ENCODE measurements around the gene SLC38A11. TPM values are rescaled to one million over a fixed set of nuclear protein-coding genes. Genes with fewer than 3 reads are reported as not detected.

Gene SLC38A11
- total RNA-seq, 1 experiment from 2014 or later, result not detected

DNA sequence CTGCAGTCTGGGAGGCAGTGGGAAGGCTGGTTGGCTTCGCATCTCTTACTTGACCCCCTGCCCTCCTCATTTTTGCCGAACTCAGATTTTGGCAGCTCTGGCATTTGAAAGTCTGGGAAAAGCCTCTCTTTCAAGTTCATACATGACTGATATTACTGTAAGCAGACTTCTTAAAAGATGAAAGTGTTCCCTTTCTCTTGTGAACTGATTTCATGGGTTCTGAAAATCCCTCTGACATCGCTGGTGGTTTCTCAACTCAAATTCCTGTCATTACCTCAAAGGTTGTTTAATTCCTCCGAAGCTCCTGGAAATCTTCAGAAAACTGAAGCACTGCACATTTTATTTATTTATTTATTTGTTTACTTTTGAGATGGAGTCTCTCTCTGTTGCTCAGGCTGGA, 16.9 kb upstream of the SLC38A11 start:
- no peak for DNase-seq (ENCODE audit: low read depth)

DNA sequence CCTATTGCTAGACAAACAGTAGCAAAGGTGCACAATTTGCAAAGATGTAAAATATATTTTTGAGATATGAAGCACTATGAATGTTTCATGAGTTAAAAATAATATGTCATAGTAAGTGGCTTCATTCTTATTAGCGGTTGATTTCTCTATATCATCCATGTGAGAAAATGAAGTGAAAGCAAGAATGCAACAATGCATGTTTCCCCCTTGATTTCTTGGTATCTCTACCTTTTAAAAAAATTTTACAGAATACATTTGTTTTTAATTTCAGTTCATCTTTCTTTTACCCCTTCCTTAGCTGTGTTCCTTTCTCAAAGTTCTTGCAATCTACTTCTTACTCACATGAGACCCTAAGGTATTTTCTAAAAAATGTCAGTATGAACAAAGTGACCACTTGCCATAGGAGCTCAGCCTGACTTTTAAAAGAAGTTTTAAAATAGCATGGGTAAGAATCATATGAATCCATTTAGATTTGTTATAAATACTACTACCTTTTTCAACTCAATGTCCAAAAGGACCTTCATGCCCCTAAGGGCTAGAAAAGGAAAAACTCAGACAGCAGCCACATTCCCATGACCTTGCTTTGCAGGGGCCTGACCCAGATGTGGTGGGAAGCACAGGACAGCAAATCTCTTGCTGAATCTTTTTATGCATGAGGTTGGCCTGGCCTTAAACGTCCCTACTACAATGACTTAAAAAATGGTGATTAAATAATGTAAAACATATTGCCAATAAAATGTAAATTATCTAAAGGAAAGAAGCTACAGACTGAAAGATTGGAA, 14.8 kb upstream of the SLC38A11 start:
- DNase-seq (ENCODE audit: low read depth), result no peak

DNA sequence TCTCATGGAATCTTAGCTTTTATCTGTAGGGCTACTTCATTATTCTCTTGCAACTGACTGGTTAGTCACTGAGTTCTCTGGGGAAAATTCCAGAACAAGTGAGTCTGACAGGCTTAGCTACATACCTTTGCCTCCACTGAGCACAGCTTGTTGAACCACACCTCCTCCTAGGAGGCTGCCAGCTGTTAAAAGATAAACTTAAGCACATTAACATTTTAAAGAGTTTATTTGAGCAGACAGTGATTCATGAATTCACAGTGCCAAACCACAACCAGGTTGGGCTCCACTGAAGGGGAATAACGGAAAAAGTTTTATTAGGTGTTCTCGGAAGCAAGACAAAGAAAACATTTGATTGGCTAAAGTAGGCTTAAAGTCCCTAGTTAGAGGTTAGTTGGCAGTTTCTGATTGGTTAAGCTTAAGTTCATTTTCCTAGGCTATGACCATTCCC, 12.5 kb upstream of the SLC38A11 start:
- DNase-seq (ENCODE audit: low read depth), result peak; percentile 76

DNA sequence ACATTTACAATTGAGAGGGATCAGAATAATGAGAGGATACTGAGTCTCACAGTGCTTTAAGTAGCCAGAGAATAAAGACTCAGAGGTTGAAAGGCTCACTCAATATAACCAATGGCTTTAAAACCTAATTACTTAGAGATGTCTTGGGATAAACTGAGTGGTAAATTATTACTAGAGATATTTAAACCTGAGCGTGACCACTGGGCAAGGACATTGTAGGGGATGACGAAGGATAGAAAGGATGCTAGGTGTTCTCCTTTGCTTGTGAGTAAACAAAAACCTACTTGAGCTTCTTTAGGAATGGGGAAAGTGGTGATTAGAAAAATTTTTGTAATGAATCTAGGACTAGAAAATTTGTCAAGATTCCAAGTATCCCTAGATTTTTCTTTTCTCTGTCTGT, 12.0 kb upstream of the SLC38A11 start:
- no peak for DNase-seq (ENCODE audit: low read depth)

DNA sequence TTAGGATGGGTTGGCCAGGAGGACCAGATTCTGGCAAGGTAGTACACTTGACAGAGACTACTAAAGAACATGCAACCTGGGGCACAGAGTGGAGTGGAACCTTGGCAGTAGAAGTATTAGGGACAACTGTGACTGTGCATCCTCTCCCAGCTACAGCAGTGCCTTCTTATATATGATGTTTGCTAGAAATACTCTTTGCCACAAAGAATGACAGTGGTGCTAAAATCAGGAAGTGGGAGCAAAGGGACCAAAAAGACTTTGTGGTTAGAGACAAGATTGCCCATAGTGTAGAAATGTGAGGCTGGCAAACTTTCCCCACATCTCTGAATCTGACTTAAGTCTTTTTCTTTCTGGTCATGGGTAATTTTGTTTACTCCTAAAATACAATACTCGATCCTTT, 9.4 kb upstream of the SLC38A11 start:
- no peak for DNase-seq (ENCODE audit: low read depth)

DNA sequence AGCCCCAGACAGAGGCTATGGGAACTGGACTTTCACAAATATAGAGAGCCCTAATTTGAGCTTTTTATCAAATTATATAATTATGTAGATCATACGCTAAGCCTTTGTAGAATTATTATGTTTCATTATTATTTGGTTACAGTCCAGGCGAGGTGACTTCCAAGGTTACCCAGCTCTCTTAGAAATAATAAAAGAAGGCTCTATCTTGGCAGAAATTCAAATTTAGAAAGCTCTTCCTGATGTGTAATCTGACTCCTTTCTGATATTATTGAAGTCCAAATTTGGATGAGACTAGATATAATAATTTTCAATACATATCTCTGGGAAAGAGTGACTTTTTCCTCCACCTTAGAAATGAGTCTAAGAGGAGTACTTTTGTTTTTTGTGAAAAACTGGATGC, 4.8 kb upstream of the SLC38A11 start:
- DNase-seq (ENCODE audit: low read depth), result no peak

DNA sequence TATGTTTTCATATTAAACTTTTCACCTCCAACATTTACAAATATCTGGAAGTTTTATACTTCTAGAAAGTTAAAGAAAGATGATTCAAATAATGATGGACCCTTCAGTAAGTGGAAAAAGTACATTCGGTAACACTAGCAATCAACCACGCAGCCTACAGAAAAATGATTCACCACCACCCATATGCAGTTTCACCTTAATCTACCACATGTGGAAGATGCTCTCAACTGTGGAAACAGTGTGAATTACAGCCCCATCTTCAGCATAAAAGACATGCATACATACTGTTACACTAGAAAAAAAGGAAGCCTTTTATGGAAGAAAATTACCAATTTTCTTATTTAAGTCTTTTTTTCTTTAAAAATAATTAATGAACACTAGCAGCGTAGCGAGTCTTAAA, 1.1 kb downstream of the SLC38A11 start:
- no peak for DNase-seq (ENCODE audit: low read depth)

DNA sequence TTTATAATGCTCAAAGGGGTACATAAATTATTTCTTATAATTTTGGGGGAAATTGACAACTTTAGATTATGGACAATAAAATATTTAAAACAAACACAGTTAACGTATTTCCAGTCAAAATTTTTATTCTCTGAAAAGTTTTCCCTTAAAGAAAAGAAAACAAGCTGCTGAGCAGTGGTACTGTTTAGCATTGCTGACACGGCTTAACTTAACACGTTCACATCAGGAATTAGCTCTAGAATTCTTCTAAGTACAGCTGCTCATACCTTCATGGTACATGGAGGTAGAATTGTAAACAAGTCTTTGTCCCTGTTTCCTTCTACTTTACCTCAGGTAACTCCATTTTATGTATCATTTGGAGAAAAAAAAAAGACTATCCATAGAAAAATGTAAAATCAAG, 2.0 kb downstream of the SLC38A11 start:
- no peak for DNase-seq (ENCODE audit: low read depth)

DNA sequence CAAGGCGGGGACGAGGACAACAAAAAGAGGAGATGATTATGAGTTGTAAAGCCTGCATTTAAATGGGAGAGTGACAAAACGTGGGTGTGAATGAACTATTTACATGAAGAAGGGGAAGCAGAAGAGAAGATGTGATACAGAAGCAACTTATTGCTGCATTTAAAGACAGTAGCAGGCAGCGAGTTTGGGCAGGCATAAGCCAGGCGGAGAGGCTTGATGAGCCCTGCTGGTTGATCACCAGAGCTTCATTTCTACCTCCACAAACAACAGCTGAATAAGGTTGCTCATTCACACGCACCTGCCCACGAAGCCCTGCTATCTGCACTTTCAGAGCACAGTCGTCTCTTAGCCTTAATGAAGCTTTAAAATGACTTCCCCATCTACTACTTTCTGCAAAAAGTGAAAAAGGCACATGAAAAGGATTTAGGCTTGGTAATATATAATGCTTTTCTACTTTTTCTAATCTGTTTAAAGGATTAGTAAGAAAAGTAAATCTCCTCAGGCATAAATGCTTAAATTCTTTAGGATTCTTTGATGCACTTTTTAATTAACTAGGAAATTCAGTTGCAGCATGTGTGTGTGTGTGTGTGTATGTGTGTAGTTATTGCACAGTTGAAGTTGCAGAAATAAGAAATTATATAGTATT, 3.1 kb downstream of the SLC38A11 start:
- no peak for DNase-seq (ENCODE audit: low read depth)

DNA sequence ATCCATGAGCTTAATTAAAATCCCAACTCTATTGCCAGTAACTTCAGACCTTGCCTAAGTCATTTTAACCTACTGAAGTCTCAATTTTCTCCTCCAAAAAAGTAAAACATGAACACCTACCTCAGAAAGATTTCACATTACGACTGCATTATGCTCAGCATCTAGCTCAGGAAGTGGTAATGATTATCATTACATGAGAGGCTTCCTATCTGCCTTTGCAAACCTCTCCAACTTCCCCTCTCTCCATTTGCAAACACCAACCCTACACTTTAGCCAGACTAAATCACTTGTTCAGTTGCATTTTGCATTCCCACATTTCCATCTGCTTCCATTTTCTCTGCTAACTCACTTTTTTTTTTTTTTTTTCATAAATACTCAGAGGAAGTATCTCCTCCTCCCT, 6.8 kb downstream of the SLC38A11 start:
- no peak for DNase-seq (ENCODE audit: low read depth)

DNA sequence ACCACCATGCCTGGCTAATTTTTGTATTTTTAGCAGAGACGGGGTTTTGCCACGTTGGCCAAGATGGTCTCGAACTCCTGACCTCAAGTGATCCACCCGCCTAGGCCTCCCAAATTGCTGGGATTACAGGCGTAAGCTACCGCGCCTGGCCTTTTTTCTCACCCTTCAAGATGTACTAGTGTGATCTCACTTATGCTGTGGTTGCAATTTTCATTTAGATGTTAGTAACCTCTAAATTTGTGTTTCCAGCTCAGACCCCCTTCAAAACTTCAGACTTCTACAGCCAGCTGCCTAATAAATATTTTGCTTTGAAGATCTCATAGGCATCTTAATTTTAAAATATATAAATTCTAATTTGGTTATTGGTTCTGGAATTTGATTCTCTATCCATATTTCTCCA, 8.0 kb downstream of the SLC38A11 start:
- no peak for DNase-seq (ENCODE audit: low read depth)

DNA sequence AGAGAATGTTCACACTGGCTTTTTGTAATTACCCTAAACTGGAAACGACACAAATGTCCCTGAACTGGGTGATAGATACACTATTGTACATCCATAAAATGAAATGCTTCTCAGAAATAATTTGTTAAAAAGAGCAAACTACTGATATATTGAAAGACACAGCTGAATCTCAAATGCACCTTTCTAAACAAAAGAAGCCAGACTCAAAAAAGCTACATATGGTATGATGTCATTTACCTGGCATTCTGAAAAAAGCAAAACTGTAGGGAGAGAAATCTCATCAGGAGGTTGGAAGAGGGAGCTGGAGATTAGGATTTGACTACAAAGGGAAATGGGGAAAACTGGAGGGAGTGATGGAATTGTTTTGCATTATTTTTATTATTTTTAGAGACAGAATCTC, 12.0 kb downstream of the SLC38A11 start:
- no peak for DNase-seq (ENCODE audit: low read depth)

DNA sequence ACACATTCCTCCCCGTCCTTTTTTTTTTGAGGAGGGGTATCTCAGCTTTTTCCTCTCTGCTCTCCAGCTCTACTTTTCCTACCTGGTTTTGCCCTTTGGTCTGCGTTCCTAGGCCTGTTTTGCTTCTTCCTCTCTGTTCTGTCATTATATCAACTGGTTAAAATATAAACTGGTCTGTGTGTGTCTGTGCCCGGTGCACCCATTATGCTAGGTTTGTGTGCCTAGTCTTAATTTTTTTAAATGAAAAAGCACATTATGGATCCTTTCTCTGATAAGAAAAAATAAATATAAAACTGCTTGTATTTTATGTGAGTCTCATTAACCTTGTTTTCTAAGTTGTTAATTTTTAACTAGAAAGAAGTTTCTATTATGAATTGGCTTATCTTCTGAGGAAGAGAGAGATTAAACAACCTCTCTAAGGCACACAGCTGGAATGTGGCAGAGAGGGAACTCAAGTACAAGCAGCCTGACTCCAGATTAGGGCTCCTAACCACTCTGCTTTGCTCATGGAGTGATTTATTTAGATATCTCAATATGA, 17.4 kb downstream of the SLC38A11 start:
- no peak for DNase-seq (ENCODE audit: low read depth)

DNA sequence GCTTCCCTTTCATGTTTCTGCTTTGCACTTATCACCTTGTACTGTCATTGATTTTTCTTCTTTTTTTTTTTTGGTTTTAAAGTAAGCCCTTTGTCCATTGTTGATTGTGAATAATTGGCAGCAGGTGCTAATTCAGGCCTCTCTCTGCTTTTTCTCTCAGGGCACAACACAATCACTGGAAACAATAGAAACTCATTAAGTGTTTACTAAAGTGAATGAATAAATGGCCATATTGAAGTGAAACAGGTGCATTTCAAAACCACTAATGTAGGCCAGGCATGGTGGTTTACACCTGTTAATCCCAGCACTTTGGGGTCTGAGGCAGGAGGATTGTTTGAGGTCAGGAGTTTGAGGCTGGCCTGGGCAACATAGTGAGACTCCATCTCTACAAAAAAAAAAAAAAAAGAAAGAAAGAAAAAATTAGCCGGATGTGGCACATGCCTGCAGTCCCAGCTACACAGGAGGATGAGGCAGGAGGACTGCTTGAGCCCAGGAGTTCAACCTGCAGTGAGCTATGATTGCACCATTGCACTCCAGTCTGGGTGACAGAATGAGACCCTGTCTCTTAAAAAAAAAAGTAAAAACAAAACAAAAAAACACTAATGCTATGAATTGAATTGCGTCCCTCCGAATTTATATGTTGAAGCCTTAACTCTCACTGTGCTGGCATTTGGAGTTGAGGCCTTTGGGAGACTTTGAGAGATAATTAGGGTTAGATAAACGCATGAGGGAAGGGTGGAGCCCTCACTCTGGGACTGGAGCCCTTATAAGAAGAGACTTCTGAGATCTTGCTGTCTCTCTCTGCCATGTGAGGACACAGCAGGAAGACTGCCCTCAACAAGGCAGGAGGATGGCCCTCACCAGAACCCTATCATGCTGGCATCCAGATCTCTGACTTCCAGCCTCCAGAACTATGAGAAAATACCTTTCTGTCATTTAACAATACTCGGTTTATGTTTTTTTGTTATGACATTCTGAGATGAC, 19.9 kb downstream of the SLC38A11 start:
- DNase-seq (ENCODE audit: low read depth), result no peak

DNA sequence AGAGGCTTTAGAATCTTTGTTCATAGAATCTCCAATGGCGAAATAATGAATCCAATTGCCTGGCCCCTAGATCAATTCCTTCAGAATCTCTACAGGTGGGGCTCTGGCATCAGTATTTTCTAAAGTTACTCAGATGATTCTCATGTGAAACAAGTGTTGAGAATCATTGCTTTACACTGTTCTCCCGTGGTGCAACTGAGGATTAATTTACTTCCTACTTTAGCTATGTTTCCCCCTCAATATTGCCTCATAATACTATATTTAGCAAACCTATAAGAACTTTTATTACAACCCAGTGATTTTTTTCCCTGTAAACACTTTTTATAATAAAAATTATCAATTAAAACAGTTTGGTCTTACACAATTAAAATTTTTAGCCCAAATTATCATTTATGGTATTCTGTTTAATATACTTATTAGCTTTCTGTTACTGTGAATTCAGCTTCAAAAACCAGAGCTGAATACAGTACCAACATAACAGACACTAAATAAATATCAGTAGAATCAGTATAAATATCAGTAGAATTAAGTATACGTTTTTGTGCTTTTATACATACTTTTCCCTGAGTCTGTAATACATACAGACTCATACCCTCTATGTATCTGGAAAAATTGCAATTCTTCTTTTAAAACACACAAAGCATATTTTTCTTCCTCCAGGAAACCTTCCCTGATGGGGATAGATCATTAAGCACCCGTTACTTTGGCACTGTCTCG, 20.8 kb downstream of the SLC38A11 start:
- DNase-seq (ENCODE audit: low read depth), result no peak

DNA sequence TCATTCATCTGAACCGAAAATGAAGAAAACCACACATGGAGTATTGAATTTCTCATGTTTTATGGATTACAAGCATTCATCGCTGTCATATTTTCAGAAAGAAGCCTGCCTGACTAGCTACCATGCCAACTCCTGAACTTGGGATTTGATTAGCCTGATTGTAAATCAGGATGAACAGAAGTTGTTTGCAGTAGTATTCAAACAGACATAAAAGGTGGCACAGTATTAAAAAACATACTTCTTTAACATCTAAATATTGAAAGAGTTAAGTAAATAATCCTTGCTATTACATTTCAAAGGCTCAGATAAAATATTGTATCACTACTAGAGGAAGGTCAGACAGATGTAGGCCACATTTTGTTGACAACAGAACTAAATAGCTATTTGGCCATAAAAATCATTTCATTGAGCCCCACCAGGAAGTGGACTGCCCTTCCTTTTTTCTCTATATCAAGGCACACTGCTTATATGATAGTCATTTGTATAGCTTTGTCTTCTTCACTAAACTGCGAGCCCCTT, 21.6 kb downstream of the SLC38A11 start:
- DNase-seq (ENCODE audit: low read depth), result no peak

DNA sequence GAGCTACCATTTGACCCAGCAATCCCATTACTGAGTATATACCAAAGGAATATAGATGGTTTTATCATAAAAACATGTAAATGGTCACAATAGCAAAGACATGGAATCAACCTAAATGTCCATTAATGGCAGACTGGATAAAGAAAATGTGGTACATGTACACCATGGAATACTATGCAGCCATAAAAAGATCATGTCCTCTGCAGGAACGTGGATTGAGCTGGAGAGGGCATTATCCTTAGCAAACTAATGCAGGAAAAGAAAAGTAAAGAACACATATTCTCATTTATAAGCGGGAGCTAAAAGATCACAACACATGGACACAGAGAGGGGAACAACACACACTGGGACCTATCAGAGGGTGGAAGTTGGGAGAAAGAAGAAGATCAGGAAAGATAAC, 22.9 kb downstream of the SLC38A11 start:
- DNase-seq (ENCODE audit: low read depth), result no peak

DNA sequence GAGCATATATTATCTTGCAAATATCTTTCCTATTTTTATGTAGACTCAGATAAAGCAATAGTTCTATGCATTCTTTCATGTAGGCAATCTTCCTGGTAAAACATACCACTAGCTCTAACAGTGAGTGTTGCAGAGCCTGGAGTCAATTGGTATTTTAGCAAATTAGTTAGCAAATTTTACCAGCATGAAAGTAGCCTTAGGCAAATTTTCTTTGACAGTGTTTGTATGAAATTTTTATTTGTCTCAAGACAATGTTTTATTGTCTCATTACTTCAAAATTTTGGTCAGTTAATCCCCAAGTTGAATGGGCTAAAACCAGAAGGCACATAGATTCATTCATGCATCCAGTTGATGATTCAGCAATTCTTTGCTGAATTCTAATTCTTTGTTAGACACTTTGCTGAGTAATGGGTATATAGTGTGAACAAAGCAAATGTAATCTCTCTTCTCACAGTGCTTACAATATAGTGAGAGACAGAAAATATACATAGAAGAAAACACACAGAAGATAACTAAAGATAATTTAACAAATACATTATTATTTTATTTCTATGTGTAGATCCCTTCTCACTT, 27.1 kb downstream of the SLC38A11 start:
- no peak for DNase-seq (ENCODE audit: low read depth)

DNA sequence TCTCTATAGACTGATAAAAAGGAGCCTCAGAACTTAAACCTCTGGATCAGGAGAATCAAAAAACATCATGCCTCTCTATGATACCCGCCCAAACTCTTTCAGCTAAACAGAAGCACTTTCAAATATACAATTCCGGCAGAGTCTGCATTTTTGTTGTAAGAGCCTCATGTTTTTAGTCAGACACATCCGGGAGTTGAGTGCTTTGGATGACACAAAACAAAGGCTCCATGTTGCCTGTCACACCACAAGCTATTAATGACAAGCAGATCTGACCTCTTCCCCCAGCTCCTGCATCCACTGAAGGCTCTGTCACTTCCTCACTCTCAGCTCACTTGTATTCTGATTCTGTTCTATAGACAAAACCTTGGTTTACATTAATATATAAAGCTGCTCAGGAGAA, 33.2 kb downstream of the SLC38A11 start:
- DNase-seq (ENCODE audit: low read depth), result no peak

DNA sequence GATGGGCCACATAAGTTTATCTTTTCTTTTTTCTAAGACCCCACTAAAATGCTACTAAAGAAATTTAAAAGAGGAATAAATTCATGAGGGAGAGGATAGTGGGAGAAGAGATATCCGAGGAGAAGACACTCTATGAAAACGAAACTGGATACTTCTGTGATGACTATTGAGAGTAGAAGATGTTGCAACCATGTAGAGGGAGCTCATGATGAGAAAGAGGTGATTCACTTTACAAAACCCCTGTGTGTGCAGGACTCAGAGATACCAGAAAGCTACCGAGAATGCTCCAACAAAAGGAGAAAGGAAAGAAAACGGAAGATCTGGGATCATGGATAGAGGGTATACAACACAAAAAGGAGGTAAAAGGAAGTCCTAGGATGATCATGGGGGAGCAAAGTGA, 34.9 kb downstream of the SLC38A11 start:
- DNase-seq (ENCODE audit: low read depth), result peak; percentile 90
